Fibroblast of skin of back (primary cell): Measurements from ENCODE around the gene C6orf15.

Experiments
- DNase-seq: peaks from one replicate; pipeline ENCODE4 v3.0.0-alpha.2; 2013

C6orf15 gene

DNA sequence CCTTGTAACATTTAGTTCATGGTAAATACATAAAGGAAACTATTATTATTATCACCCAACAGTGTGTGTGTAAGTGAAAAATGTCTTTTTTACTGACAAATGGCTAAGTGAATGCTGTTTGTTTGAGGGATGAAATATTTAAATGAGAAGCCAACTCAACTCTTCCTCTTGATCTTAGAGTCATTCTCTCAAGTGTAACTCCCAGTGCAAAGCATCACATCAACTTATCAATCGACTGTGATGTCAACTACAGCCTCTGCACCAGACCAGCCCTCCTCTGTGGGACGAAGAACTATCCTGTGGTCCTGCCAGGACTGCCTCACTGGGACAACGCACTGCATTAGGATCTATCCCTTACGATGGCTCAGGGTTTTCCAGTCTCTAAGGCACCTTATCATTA lies 5.3 kb downstream of the C6orf15 start:
- DNase-seq: no peak

GRCh38 chr6:31103136-31103535 lies 9.2 kb downstream of the C6orf15 start:
- no peak for DNase-seq

- no peak for DNase-seq
Measured at GRCh38 chr6:31098449-31098938, 13.9 kb downstream of the C6orf15 start.

GRCh38 chr6:31096656-31097055 lies 15.7 kb downstream of the C6orf15 start:
- DNase-seq: no peak

- DNase-seq: no peak
Measured at GRCh38 chr6:31096215-31096614, 16.2 kb downstream of the C6orf15 start.

DNA sequence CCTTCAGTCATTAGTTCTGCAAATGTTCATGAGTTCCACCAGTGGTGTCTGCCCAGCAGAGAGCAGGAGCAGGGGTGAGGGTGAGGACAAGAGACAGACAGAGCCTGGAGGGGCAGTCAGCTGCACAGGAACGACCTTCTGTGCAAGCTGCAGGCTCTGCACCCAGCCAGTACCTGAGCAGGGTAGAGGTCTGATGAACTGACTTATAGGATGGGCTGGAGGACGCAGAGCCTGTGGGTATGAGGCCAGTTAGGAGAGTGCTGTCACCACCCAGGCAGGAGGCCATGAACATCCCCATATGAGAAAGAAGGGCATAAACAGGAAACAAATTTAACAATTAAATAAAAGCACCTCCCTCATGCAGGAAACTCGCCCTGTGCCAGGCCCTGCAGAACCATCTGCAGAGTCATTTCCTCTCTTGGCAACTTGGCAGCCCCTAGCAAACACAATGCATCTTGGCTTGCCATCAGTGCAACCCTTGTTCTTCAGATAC lies 17.9 kb downstream of the C6orf15 start:
- no peak for DNase-seq

DNA sequence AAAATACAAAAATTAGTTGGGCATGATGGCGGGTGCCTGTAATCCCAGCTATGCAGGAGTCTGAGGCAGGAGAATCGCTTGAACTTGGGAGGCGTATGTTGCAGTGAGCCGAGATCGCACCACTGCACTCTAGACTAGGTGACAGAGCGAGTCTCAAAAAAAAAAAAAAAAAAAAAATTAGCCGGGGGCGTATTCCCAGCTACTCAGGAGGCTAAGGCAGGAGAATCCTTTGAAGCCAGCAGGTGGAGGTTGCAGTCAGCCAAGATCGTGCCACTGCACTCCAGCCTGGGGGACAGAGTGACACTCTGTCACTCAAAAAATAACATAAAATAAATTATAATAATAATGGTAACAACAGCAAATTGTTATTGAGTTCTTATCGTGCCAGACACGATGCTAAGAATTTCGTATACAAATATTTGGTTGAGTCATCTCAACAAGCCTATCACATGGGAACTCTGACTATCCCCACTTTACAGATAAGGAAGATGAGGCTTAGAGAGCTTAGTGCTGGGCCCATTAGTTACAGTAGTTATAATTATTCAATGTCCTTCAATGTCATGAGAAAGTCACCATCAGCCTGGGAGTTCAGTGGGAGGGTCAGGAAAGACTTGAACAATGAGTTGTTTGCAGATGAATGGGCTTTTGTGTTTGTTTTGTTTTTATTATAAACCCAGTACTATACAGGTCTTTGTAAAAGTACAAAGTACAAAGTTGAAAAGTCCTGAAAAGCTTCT lies 19.4 kb downstream of the C6orf15 start:
- no peak for DNase-seq

GRCh38 chr6:31092238-31092637 lies 20.1 kb downstream of the C6orf15 start:
- DNase-seq: no peak

GRCh38 chr6:31091680-31092079 lies 20.7 kb downstream of the C6orf15 start:
- no peak for DNase-seq

DNA sequence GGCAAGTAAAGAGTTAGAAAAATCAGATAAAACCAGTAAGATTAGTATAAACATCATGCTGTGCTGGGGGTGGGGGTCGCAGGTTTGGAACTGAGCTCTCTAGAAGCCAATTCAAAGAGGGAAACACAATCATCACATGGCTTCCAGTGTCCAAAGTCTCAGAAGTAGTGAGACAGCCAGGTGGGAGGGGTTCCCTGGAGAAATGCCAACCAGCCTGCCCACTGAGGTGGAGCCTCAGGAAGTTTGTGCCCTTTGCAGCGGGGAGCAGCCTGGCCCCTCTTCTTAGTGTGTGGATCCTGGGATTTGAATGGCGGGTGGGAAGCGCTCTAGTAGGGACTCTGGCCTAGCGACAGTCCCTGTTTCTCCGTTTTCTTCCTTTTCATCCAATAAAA lies 21.4 kb downstream of the C6orf15 start:
- DNase-seq: no peak

DNA sequence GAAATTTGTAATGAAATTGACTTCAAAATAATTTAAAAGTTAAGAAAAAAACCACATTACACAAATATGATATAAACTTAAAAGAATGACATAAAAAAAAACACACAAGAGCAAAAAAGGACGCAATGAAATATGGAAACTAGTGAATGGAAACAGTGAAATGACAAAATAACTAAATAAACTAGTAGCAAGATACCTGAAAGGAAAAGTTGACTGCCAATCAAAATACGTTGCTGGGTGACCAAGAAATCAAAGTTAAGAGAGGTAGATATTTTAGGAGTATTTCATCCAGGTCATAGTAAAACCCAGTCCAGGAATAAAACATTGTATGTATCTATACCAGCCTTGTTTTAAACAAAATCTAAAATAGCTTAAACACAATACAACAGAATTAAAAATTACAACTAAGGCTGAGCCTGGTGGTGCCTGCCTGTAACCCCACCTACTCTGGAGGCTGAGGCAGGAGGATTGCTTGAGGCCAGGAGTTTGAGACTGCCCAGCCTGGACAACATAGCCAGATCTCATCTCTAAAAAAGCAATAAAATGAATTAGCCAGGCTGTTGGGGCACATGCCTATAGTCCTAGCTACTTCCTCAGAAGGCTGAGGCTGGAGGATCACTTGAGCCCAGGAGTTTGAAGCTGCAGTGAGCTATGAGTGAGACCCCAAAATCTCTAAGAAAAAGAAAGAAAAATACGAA lies 22.0 kb downstream of the C6orf15 start:
- DNase-seq: no peak

GRCh38 chr6:31087494-31088089 lies 24.8 kb downstream of the C6orf15 start:
- DNase-seq: peak; percentile 88

- DNase-seq: peak; percentile 79
Measured at GRCh38 chr6:31086788-31087440, 25.5 kb downstream of the C6orf15 start.

DNA sequence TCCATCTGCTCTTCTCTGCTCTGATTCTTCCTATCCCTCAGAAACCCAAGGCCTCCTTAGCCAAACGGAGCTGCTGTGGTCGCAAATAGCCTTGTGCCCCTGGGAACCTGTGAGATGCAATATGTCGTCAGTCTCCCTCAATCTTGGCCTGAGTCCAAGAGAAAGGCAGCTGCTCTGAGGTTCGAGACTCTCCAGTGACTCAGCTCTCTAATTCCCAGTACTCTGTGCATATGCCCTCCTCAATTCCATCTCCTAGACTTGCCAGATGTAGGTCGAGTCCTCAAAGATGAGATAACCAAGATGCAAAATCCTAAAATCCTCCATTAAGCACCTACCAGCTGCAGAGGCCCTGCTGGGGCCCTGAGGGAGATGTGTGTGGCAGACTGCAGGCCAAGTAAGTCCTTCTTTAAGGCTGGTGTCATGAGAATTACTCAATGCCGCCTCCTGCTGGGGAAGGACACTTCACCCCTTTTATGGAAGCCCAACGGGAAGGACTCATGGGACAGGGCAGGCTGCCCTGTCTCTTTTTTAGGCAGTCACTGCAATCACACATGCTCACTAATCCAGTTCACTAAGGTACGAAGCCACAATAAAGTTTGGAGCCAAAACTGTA lies 28.5 kb downstream of the C6orf15 start:
- DNase-seq: peak; percentile 84

- DNase-seq: no peak
Measured at GRCh38 chr6:31081872-31082271, 30.5 kb downstream of the C6orf15 start.

GRCh38 chr6:31079656-31080261 lies 32.6 kb downstream of the C6orf15 start:
- peak; percentile 65 for DNase-seq

DNA sequence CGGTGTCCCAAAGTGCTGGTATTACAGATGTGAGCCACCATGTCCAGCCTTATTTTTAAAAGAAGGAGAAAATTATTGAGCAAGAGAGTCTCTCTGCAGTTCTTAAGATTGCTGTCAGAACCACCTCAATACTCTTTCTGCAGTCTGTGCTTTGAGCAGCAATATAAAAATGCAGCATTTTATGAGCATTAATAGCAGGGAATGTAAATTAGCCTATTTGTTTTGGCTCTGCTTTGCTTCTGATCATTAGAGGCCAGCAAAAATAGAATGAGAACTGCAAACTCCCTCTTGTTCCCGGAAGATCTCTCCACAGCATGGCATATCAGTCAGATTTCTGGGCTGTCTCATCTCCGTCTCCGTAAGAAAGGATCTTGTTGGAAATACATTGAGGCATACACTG lies 35.8 kb downstream of the C6orf15 start:
- no peak for DNase-seq

DNA sequence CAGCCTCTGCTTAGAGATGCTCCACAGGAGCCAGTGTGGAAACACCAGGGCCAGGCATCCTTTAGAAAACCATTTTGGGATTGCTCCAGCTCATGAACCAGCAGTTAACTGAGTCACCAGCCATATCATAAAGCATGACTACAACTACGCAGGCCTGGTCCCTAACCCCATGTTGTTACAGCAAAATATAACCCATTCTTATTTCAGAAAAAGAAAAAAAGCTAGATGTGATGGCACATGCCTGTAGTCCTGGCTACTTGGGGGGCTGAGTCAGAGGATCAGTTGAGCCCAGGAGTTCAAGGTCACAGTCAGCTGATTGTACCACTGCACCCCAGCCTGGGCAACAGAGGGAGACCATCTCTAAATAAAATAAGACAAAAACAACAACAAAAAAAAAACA lies 36.8 kb downstream of the C6orf15 start:
- DNase-seq: peak; percentile 45

GRCh38 chr6:31074401-31074800 lies 38.0 kb downstream of the C6orf15 start:
- DNase-seq: no peak

GRCh38 chr6:31070711-31071197 lies 41.6 kb downstream of the C6orf15 start:
- peak; percentile 75 for DNase-seq

GRCh38 chr6:31068669-31069340 lies 43.6 kb downstream of the C6orf15 start:
- peak; percentile 81 for DNase-seq
